Measurements from ENCODE around the gene ZBTB45.
"Not testable (repeated sequence)": the region's sequence is repeated elsewhere in the genome, so short reads cannot be mapped to it uniquely, and the experiment has no call there.

ZBTB45 gene

DNA sequence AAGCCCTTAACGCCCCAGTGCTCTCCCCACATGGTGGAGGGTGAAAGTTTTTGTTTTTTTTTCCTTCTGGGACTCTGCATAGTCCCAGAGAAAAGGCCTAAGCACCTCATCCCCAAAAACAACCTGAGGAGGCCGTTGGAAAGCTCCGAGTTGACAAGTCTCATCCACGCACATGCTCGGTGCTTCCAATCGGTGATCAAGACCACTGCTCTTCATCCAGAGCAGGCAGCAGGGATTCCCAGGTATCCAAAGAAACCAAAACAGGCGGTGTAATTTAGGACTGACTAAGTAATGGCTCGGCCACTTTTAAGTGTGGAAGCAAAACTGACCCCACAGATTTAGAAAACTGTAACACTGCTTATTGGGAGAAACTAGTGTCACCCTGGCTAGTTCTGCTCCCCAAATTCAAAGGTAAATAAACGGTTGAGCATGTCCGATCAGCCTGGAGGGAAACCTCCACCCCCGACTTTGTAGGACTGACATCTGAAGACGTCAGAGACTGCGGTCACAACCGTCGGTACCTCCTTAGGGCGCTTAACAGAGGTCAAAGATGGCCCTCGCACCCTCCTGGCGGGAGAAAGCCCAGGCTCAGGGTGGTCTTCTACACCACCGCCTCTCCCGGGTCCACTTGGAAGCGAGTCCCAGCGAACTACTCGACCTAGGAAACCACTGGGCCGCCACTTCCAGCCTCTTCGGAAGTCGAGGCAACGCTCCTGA, 44.5 kb downstream of the ZBTB45 start:
- DNase-seq = no peak

DNA sequence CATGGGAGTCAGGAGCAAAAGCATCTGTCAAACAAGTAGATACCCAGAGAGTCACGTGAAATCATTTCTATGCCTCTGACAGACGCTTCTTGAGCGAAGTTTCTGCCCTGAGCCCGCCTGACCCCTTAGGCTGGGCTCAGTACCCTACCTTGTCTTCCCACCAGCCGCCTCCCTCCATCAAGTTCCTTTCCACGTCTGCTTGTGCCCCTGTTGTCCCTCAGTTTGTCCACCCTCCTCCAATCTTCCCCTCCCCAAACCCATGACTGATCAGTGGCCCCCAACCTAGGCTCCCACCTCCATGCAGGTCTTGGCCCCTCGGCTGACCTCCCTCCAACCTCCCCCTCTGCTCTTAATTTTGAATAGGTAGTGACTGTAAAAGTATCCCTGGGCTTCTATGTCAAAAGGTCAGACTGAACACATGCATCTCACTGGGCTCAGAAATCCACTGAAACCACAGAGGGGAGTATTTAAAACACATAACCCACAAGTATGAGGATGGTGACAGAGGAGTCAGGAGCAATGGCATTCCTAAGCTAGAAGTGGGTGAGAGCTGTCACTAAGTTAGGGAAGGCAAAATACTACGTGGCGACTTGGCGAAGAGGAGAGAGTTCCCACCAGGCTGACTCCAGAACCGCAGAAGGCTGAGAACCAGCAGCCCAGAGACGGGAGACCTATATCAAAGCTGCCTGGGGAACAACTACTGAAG, 45.2 kb downstream of the ZBTB45 start:
- DNase-seq = no peak

GRCh38 chr19:58473775-58474174, 45.8 kb downstream of the ZBTB45 start:
- DNase-seq = no peak

GRCh38 chr19:58471736-58472135, 47.9 kb downstream of the ZBTB45 start:
- no peak for DNase-seq

GRCh38 chr19:58470837-58471543, 48.6 kb downstream of the ZBTB45 start:
- DNase-seq = not testable (repeated sequence)

DNA sequence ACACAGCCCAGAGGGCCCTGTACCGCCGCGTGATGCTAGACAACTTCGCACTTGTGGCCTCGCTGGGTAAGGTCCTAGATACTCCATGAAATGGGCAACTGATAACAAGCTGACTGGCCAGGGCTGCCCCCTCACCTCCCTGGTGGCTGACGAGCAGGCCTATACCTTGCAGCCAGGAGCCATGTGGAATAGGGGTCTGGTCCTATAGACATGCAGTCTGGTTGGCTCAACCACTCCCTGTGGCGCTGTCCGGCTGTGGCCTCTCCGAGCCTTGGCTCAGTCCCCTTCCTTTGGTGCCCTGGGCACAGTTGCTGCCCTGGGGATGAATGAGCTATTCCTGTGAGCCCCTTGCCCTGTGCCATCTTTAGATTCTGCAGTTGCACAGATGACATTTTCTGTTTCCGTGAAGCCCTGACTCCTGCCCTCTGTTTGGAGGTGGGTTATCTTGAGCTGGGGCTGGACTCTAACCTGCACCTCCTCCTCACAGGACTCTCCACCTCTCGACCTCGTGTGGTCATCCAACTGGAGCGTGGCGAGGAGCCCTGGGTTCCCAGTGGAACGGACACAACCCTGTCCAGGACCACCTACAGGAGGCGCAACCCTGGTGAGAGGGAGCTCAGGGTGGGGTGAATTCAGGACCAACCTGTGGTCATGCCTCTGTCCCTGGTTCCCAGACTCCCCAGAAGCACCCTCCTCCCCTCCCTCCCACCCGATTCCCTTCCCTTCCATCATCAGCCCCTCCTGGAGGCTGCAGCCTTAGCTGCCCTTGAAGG, 50.2 kb downstream of the ZBTB45 start:
- DNase-seq = no peak

DNA sequence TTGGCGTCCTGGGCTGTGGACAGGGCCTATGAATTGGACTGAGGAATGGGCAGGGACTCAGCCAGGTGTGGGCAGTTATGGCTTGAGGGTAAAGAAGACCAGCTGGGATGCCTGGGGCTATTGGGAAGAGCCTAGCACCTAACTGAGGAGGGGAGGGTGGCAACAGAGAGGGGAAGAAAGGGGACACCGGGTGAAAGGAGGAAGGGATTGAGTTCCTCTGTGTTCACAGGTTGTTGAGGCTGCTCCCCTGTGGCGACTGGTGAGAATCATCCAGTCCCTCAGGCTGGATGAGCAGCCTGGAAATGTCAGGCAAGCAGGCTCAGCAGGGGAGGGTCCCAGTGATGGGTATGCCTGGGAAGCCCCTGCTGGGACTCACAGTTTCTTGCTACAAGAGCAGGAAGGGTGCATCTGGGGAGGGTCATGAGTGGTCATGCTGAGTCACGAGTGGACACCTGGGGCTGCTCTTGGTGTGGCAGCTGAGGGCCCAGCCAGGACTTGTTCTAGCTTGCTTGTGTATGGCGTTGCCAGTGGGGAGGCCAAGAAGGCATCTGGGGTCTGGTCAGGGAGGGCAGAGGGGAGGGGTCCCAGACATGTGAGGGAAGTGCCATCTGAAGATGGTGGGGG, 51.3 kb downstream of the ZBTB45 start:
- no peak for DNase-seq

GRCh38 chr19:58466760-58467589, 52.6 kb downstream of the ZBTB45 start, which contains the start of gene ZNF324:
ZNF324 (plus strand) TSS chr19:58467080; CDS start chr19:58469186, 2,106 bp downstream.
- peak; percentile 98 to 100 (median 100) for DNase-seq

- DNase-seq = no peak
These were observed 53.4 kb downstream of the ZBTB45 start for GRCh38 chr19:58466089-58466759.
